IPS-18c (cell line): ENCODE results near the gene KRTAP17-1.

Source experiments
- H3K4me3 ChIP-seq: 2 replicates; pipeline ENCODE4 v1.7.0; 2013; ENCODE audit warnings: low read depth, mild to moderate bottlenecking, low read length, moderate library complexity; ENCODE audit not compliant: insufficient read depth
- H3K9me3 ChIP-seq: one replicate; pipeline ENCODE4 v1.6.1; 2013; ENCODE audit warnings: mild to moderate bottlenecking, low read length, moderate library complexity; ENCODE audit not compliant: control insufficient read depth, insufficient read depth

KRTAP17-1 gene

GRCh38 chr17:41322094-41322902, 6.8 kb upstream of the KRTAP17-1 start:
- no peaks in the 10 kb centered on the region for H3K9me3 ChIP-seq
- H3K4me3 ChIP-seq, result no peak overlapping the region

- Histone ChIP-seq H3K9me3 (peaks cover 2% of the 10 kb centered on the region), H3K4me3 (no peak overlapping the region)
Observed at GRCh38 chr17:41318231-41318630, 2.7 kb upstream of the KRTAP17-1 start.

GRCh38 chr17:41315814-41316445, 420 bp upstream of the KRTAP17-1 start:
- Histone ChIP-seq H3K4me3 (no peak overlapping the region), H3K9me3 (peaks cover 2% of the 10 kb centered on the region)

GRCh38 chr17:41311111-41311510, 4.4 kb downstream of the KRTAP17-1 start:
- H3K4me3 ChIP-seq, result no peak overlapping the region

DNA sequence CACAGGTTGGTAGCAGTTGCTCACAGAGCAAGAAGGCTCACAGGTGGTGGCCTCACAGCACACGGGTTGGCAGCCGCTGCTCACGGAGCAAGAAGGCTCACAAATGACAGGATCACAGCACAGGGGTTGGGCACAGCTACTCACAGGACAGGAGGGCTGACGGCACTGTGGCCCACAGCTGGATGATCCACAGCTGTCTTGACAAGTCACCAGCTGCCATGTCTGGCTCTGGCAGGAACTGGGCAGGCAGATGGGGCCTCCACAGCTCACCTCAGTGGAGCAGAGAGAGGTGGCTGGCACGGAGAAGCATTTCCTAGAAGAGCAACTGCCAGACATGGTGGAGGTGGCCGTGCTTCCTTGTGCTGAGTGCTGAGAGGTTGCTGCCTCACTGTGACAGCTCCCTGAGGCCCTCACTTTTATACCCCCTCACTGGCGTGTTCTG, 6.6 kb downstream of the KRTAP17-1 start, which contains the start of gene KRTAP16-1:
KRTAP16-1 (minus strand) TSS at position 392 of the 442 bp plus-strand sequence; CDS start at position 336, 56 bp downstream.
- Histone ChIP-seq H3K4me3 (no peak within 1 kb of the TSS), H3K9me3 (no peaks in the 10 kb centered on the region)

More at GRCh38 chr17:41311111-41311510, 4.4 kb downstream of the KRTAP17-1 start:
- H3K9me3 ChIP-seq, result peaks cover 2% of the 10 kb centered on the region

DNA sequence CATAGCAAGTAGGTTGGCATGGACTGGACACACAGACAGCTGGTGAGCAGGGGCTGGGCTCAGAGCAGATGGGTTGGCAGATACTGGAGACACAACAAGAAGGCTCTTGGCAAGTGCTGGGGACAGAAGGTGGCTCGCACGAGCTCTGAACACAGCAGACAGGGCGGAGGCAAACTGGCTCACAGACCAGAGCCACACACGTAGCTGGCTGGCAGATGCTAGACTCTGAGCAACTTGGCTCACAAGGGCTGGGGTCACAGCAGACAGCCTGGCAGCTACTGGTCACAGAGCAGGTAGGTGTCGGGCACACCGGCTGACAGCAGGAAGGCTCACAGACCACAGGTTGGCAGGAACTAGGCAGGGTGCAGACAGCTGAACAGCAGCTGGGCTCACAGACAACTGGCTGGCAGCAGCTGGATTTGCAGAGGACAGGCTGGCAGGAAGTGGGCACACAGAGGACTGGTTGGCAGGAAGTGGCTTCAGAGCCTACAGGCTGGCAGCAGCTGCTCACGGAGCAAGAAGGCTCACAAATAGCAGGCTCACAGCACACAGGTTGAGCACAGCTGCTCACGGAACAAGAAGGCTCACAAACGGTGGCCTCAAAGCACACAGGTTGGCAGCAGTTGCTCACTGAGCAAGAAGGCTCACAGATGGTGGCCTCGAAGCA, 7.1 kb downstream of the KRTAP17-1 start:
- no peaks in the 10 kb centered on the region for H3K9me3 ChIP-seq
- no peak overlapping the region for H3K4me3 ChIP-seq

GRCh38 chr17:41307647-41308046, 7.9 kb downstream of the KRTAP17-1 start:
- Histone ChIP-seq H3K9me3 (no peaks in the 10 kb centered on the region), H3K4me3 (no peak overlapping the region)

DNA sequence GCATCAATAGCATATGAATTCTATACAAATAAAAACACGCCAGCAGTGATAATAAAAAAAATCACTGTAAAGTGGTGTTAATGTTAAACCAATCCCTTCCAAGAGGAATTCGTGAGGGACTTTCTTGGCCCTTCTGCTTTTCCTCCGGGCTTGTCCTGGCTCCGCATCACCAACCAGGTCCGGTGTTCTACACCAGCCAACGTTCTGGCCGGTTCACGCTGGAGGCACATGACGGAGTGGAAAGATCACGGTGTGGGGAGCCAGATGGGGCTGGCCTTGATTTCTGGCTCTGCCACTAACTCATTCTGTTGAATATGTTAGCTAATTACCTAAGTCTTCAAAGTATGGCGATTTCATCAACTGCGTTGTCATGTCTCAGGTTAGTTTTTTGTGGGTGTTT, 11.4 kb downstream of the KRTAP17-1 start:
- Histone ChIP-seq H3K4me3 (no peak overlapping the region), H3K9me3 (no peaks in the 10 kb centered on the region)

- Histone ChIP-seq H3K9me3 (no peaks in the 10 kb centered on the region), H3K4me3 (no peak overlapping the region)
Observed at GRCh38 chr17:41302981-41303380, 12.5 kb downstream of the KRTAP17-1 start.

DNA sequence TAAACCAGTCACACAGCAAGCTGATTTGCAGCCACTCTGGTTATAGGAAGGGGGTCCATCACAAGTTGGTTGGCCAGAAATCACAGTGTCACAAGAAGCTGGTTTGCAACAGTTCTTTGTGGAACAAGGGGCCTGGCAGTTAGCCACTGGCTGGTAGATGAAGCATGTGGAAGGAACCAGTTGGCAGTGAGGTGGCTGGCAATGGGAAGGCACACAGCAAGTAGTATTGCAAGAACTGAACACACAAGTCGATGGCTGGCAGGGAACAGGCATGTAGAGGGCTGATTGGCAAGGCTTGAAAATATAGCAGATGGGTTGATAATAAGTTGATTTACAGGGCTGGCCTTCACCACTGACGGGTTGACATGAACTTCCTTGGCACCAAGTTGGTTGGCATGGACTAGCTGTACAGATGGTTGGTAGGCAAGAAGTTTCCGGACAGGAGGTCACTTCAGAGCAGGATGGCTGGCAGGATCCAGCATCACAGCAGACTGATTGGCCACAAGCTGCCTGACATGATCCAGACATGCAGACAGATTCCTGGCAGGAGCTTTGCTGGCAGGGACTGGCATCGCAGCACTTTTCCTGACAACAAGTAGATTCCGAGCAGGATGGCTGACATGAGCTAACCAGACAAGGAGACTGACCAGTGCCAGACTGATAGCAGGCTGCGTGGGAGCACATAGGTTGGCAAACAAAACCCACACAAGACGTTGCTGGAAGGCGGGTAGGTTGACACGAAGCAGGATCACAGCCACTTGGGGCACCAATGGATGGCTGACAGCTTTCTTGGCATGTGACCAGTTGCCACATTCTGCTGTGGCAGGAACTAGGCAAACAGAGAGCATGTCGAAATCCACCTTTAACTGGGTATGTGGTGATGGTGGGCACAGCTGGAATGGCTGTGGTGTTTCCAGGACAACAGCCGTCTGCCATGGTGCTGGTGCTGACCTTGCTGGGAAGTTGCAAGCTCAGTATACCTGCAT, 13.3 kb downstream of the KRTAP17-1 start, which contains the start of gene KRTAP29-1:
KRTAP29-1 (minus strand) TSS at position 936 of the 986 bp plus-strand sequence; CDS start at position 936, 0 bp downstream.
- Histone ChIP-seq H3K4me3 (no peak within 1 kb of the TSS), H3K9me3 (no peaks in the 10 kb centered on the region)

DNA sequence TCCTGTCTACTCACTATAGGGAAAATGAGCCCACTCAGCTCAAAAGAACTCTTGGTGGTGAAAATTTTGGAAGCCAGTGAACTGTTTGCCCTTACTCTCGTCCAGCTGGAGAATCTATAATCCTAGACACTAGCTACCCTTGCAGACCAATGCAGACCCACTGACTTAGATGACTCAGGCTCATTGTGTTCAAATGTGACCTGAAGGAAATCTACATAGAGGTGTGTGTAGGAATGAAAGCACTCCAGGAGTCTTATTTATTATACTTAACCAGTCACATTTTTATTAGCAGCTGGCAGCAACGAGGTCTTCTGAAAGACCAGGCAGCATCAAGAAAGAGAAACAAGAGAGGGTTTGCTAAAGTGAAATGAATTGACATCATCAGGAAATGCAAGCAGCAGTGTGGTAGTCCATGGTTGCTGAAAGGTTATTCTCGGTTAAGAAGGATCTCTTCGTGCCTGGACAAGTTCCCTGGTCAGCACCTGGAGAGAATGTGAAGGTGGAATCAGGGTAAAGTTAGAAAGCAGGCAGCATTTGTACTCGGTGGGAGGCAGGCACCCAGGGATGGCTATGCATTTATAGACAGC, 14.2 kb downstream of the KRTAP17-1 start:
- Histone ChIP-seq H3K9me3 (no peaks in the 10 kb centered on the region), H3K4me3 (no peak overlapping the region)

GRCh38 chr17:41298458-41299135, 16.9 kb downstream of the KRTAP17-1 start:
- H3K9me3 ChIP-seq, result no peaks in the 10 kb centered on the region
- H3K4me3 ChIP-seq, result no peak overlapping the region

GRCh38 chr17:41296846-41297245, 18.7 kb downstream of the KRTAP17-1 start:
- Histone ChIP-seq H3K4me3 (no peak overlapping the region), H3K9me3 (no peaks in the 10 kb centered on the region)

DNA sequence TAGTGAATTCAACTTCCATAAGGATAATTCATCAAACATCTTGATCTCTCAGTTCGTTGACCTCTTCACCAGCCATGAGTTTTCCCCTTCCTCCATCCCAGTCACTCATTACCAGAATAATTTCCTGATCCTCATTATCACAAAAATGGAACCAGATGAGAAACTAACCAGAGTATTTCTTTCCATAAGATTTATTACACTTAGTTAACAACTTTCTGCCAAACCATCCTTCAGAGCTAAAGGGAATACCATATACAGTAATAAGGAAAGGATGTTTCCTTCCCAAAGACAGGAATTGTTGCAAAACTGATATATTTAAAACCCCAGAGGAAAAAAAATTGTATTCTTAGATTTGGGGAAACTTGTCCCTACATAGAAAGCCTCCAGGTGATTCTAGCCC, 21.5 kb downstream of the KRTAP17-1 start:
- Histone ChIP-seq H3K4me3 (no peak overlapping the region), H3K9me3 (no peaks in the 10 kb centered on the region)

DNA sequence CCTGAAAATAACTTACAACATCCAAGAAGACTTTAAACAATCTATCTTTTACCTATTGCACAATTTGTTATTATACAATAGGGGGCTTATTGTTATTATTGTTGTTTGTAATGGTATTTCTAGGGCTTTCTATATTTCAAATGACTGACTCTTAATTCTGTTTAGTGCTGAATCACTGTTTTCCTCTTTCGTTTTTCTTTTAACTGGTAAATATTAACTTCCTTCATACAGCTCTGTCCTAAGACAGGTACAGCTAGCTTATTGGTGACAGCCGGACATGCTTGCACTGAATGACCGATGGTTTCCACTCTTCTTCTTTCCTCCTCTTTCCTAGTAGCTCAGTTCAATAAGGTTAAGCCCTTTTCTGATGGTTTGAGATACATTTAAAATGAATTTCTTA, 28.5 kb downstream of the KRTAP17-1 start:
- H3K9me3 ChIP-seq, result no peaks in the 10 kb centered on the region
- no peak overlapping the region for H3K4me3 ChIP-seq

DNA sequence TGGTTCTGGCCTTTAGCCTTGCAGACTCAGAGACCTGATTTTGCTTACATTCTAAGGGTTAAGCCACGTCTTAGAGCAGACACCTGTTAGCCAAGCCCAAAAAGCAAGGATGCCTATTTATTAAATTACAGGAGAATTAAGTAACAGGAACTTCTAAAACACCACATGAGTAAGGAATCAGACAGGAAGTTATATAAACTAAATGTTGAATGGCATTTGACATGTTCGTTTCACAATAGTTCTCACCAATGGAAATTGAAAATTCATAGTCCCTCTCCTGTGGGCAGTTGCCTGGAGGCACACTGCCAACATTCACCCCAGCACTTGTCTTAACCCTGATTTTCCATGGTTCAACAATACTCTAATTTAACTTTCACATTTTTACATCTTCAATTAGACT, 31.0 kb downstream of the KRTAP17-1 start:
- Histone ChIP-seq H3K4me3 (no peak overlapping the region), H3K9me3 (no peaks in the 10 kb centered on the region)
